Esophagus muscularis mucosa (tissue), 3 donors: Measurements from ENCODE around the gene SEC61B.

Experiments
- POLR2AphosphoS5 ChIP-seq, 2 donors: sonication (generic); formaldehyde crosslinking; IDR thresholded peaks; one replicate each; pipeline ENCODE4 v1.6.1; 2017; ENCODE audit warnings: antibody characterized with exemption in 2 of 2
- TF ChIP-seq, protein P1 (sequence below), 3 experiments: fragments of 200-600 bp in 2 of 3; fragments of 450-650 bp in 1 of 3; sonication (generic) in 2 of 3; IDR thresholded peaks; one replicate each; pipeline ENCODE4 v1.5.1; 2017 to 2019; ENCODE audit warnings: antibody characterized with exemption in 3 of 3, mild to moderate bottlenecking in 2 of 3, moderate library complexity in 1 of 3

DNA sequence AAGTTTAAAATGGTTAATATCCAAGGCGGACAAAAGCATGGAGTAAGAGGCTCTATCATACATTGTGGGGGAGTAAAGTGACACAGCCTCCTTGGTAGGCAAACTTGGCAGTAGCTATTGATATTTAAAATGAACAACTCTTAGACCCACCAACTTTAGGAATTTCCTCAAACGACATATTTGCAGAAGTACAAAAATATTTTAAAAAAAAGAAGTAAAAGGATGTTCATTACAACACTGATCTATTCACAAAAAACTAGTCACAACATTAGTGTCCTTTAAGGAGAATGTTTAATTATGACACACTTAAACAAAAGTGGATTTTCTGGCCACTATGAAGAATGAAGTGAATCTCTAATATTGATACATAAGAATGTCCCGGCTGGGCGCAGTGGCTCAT lies 2.1 kb upstream of the SEC61B start:
- no peak for TF ChIP-seq POLR2AphosphoS5 (IDR thresholded peaks at IDR 0.05)
- TF ChIP-seq, protein P1, sequence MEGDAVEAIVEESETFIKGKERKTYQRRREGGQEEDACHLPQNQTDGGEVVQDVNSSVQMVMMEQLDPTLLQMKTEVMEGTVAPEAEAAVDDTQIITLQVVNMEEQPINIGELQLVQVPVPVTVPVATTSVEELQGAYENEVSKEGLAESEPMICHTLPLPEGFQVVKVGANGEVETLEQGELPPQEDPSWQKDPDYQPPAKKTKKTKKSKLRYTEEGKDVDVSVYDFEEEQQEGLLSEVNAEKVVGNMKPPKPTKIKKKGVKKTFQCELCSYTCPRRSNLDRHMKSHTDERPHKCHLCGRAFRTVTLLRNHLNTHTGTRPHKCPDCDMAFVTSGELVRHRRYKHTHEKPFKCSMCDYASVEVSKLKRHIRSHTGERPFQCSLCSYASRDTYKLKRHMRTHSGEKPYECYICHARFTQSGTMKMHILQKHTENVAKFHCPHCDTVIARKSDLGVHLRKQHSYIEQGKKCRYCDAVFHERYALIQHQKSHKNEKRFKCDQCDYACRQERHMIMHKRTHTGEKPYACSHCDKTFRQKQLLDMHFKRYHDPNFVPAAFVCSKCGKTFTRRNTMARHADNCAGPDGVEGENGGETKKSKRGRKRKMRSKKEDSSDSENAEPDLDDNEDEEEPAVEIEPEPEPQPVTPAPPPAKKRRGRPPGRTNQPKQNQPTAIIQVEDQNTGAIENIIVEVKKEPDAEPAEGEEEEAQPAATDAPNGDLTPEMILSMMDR (IDR thresholded peaks at IDR 0.05): no peak
